Uterus (tissue), 2 donors: Measurements from ENCODE around the gene UNC79.

Experiments used
- POLR2A ChIP-seq, 2 donors: fragments of 450-650 bp; IDR thresholded peaks; one replicate each; pipeline ENCODE4 v1.6.1; 2016; ENCODE audit warnings: antibody characterized with exemption in 2 of 2, mild to moderate bottlenecking in 1 of 2, moderate library complexity in 1 of 2
- TF ChIP-seq, protein P1 (sequence below), 4 experiments: fragments of 200-600 bp in 2 of 4; fragments of 450-650 bp in 2 of 4; sonication (generic) in 2 of 4; IDR thresholded peaks; one replicate each; pipeline ENCODE4 v1.5.1; 2016 to 2019; ENCODE audit warnings: antibody characterized with exemption in 4 of 4, mild to moderate bottlenecking in 2 of 4, moderate library complexity in 1 of 4

DNA sequence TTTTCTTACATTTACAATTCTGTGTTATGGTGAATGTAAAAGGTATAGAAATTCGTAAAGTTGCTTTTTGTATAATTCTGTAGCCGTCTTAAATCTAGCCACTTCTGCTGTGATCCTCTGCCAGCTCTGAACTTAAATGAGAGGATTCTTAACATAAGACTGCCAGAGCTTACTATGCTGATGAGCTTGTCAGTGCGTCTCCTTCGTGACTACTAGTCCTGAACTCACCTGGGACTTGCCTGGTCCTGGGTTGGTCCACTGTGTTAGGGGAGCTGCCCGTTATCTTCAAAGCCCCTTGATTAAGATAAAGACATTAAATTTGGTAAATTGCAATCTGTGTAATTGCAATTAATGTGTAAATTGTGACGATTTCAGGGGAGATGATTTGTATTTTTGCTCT is 44.7 kb downstream of the UNC79 start:
- TF ChIP-seq, protein P1, sequence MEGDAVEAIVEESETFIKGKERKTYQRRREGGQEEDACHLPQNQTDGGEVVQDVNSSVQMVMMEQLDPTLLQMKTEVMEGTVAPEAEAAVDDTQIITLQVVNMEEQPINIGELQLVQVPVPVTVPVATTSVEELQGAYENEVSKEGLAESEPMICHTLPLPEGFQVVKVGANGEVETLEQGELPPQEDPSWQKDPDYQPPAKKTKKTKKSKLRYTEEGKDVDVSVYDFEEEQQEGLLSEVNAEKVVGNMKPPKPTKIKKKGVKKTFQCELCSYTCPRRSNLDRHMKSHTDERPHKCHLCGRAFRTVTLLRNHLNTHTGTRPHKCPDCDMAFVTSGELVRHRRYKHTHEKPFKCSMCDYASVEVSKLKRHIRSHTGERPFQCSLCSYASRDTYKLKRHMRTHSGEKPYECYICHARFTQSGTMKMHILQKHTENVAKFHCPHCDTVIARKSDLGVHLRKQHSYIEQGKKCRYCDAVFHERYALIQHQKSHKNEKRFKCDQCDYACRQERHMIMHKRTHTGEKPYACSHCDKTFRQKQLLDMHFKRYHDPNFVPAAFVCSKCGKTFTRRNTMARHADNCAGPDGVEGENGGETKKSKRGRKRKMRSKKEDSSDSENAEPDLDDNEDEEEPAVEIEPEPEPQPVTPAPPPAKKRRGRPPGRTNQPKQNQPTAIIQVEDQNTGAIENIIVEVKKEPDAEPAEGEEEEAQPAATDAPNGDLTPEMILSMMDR (IDR thresholded peaks at IDR 0.05) = no peak
- TF ChIP-seq POLR2A (IDR thresholded peaks at IDR 0.05) = no peak
